ENCODE results near the gene KRT3.

Gene KRT3

DNA sequence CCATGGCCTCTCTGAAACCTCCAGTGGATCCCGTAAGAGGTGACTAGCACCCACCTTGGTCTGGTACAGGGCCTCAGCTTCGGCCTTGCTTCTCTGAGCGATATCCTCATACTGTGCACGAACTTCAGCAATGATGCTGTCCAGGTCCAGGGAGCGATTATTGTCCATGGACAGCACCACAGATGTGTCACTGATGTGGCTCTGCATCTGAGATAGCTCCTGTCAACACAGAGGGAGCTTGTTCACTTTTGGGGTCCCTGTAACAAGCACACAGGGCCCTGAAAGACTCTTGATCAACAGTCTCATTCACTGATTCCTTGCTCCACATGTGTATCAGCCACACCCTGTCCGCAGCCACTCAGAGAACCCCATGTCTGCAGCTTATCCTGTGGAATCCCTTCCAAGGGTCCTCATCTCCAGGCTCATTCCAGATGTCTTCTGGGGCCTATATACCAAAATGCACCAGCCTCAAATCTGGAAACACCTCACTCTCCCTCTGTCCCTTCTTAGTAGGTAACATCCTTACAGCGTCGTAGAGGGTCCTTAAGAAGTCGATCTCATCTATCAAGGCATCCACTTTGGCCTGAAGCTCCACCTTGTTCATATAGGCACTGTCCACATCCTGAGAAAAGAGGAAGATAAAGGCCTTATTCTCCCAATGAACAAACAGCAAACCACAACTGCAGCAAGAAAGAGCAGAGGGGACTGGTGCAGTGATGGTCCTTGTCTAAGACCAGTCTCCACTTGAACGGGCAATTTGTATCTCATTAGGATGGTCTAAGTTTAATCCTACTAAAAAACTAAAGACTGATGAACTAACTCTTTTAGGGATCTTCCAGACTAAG, 3.5 kb downstream of the KRT3 start:
- TF ChIP-seq, protein P1, sequence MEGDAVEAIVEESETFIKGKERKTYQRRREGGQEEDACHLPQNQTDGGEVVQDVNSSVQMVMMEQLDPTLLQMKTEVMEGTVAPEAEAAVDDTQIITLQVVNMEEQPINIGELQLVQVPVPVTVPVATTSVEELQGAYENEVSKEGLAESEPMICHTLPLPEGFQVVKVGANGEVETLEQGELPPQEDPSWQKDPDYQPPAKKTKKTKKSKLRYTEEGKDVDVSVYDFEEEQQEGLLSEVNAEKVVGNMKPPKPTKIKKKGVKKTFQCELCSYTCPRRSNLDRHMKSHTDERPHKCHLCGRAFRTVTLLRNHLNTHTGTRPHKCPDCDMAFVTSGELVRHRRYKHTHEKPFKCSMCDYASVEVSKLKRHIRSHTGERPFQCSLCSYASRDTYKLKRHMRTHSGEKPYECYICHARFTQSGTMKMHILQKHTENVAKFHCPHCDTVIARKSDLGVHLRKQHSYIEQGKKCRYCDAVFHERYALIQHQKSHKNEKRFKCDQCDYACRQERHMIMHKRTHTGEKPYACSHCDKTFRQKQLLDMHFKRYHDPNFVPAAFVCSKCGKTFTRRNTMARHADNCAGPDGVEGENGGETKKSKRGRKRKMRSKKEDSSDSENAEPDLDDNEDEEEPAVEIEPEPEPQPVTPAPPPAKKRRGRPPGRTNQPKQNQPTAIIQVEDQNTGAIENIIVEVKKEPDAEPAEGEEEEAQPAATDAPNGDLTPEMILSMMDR (IDR thresholded peaks at IDR 0.05; ENCODE audit: low read depth, low read length): no peak
- no peak overlapping the region for H3K4me3 ChIP-seq (ENCODE audit: low read depth, low read length)
- in situ Hi-C loops (cut with HindIII; ENCODE audit: low sequenced_read_pairs): no loop called here
- no peak for DNase-seq (ENCODE audit: low read depth, low spot score)

DNA sequence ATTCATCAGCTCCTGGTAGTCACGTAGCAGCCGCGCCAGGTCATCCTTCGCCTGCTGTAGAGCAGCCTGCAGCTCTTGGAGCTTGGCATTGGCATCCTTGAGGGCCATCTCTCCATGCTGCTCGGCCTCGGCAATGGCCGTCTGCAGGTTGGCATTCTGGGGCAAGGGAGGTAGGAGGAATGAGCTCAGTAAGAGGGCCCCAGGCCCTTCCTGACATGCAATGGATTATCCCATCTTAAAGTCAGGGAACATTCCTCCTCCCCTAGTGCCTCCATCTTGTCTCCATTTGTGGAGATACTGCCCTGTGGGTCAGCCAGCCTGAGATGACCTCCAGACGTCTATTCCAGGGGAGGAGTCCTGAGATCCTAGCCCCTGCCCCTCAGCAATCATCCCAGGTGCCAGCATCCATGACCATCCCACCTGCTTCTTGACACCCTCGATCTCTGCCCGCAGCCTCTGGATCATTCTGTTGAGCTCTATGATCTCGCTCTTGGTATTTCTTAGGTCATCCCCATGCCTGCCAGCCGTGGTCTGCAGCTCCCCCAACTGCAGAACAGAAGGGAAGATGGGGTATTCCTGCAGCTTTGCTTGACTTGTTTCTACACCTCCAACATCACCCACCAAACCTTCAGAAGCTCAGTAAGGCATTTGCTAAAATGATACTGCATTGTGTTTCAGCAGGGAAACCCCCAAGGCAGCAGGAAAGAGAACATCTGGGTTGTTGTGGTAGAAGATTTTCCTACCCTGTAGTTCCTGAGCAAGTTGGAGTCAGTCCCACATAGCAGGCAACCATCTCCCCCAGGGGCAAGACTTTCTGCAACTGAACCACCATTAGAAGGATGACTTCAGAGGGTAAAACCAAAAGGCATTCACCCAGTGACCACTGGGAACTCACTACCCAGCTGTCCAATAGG, 4.4 kb downstream of the KRT3 start:
- no peak overlapping the region for H3K4me3 ChIP-seq (ENCODE audit: low read depth, low read length)
- TF ChIP-seq, protein P1 (IDR thresholded peaks at IDR 0.05; ENCODE audit: low read depth, low read length): no peak
- in situ Hi-C loops (cut with HindIII; ENCODE audit: low sequenced_read_pairs): no loop called here
- DNase-seq (ENCODE audit: low read depth, low spot score): no peak

- DNase-seq (ENCODE audit: low read depth, low spot score): no peak
- TF ChIP-seq, protein P1 (IDR thresholded peaks at IDR 0.05; ENCODE audit: low read depth, low read length): no peak
- in situ Hi-C loops (cut with HindIII; ENCODE audit: low sequenced_read_pairs): no loop called here
- H3K4me3 ChIP-seq (ENCODE audit: low read depth, low read length): no peak overlapping the region
These were observed 5.3 kb downstream of the KRT3 start for GRCh38 chr12:52790427-52791270.

DNA sequence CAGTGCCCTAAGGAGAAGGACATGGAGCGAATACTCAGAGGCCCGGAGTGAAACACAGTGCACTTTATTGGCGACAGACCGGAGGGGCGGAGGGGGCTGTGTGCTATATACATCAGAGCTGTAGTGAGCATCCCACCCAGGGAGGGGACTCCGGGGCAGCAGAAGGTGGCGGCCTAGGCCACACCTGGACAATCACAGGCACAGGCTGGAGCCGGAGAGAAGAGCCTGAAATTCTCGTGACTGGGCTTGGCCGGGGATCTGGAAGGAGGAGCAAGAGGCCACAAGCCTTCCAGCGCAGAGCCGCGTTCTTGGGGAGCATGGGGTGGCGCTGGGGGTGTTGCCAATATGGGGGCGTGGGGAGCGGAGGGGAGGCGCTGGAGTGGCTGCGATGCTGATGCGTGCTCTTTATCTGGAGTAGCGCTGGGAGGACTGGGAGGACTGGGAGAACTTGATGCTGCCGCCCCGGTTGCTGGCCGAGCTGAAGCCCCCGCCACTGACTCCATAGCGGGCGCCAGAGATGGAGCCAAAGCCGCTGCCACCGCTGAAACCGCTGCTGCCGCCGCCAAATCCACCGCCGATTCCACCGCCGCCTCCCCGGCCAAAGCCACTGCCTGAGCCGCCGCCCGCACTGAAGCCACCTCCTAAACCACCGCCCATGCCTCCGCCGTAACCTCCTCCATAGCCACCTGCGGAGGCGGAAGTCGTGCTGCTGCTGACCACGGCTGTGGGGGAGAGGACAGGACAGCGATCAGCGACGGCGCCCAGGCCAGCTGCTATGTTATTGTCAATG, 6.1 kb downstream of the KRT3 start:
- in situ Hi-C loops (cut with HindIII; ENCODE audit: low sequenced_read_pairs): no loop called here
- H3K4me3 ChIP-seq (ENCODE audit: low read depth, low read length): no peak overlapping the region
- DNase-seq (ENCODE audit: low read depth, low spot score): no peak
- TF ChIP-seq, protein P1 (IDR thresholded peaks at IDR 0.05; ENCODE audit: low read depth, low read length): no peak

DNA sequence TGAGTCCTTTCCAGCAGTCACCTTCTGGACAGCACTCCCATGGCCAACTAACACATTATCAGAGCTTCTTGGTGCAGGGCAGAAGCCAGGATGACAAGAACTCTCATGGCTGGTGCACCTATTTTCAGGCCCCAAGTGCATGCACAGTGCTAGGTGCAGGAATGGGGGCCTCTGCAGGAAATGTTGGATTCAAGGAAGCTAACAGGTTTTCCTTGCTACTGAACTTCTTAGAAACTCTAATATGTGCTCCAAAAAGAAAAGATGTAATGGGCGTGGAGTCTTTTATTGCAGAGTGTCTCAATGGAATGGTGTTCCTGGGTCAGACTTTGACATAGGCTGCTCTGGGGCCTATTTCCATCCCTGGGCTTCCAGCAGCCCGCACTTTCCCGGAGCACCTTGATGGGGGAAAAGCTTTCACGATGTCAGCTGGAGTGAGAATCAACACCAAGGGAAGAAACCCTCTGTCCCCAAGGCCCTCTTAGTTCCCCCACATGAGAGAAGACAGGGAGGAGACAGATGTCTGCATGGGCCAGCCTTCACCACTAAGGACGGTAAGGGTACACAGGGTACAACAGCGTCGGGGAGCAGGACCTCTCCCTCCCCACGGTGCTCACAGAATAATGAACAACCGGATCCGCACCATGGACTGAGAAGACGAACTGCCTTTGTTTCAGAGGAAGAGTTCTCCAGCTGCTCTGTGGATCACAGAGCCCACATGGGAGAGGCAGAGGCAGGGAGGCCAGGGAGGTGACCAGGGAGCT, 6.9 kb downstream of the KRT3 start:
- H3K4me3 ChIP-seq (ENCODE audit: low read depth, low read length): no peak overlapping the region
- DNase-seq (ENCODE audit: low read depth, low spot score): no peak
- in situ Hi-C loops (cut with HindIII; ENCODE audit: low sequenced_read_pairs): no loop called here
- TF ChIP-seq, protein P1 (IDR thresholded peaks at IDR 0.05; ENCODE audit: low read depth, low read length): no peak

All from astrocyte of the spinal cord (primary cell).